Hypothalamus (tissue), 51 donors: ENCODE data around the gene SKIC8.
"Not testable (repeated sequence)": the region's sequence is repeated elsewhere in the genome, so short reads cannot be mapped to it uniquely, and the experiment has no call there.

Experiments
- DNase-seq, 51 donors: peaks; one replicate each; lab custom pipeline; 2025; lab: John Stamatoyannopoulos, UW

SKIC8 gene

DNA sequence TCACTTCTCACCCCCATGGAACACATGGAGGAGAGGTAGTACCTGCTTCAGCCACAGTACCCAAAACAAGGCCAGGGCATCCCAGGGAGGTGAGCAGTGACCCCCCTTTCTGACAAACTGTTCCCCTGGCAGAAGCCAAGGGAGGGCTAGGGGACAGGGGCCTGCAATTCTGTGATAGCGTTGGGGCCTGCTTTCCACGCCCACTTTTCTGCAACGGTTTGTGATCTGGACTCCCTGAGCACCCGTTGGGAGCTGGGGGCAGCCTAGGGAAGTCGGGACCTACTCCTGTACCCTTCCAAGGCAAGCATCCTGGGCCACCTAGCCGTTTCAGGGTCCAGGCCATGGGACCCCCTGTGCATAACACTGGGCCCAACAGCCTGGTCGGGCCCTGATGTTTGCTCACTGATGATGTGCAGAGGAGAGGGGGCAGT lies 36.0 kb downstream of the SKIC8 start:
- no peak for DNase-seq

GRCh38 chr15:78261062-78261461 lies 38.3 kb downstream of the SKIC8 start:
- DNase-seq = no peak

- peak in 2 of 51 donors; percentile 17 to 31 for DNase-seq
These were observed 38.9 kb downstream of the SKIC8 start for GRCh38 chr15:78260489-78260888.

DNA sequence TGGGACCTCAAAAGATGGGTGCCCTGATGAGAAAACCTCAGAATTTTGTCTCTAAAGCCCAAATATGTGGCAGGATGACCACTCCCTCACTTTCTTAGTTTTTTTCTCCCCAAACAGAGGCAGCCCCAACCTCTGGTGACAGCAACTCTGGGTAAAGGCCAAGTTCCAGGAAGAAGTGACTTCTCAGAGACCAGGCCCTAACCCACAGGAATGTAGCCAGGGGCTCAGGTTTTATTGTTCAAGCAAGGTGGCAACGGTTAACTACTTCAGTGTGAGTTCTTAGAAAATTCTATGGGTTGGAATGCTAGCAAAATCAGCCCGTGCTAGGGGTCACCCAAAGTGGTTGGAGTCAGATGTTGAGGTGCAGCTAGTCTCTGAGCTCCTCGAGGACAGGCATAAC lies 40.2 kb downstream of the SKIC8 start:
- DNase-seq = no peak

- DNase-seq = peak in 3 of 51 donors; percentile 20 to 39 (median 33)
These were observed 41.7 kb downstream of the SKIC8 start for GRCh38 chr15:78257681-78258080.

GRCh38 chr15:78256044-78256437 lies 43.4 kb downstream of the SKIC8 start:
- DNase-seq = no peak

DNA sequence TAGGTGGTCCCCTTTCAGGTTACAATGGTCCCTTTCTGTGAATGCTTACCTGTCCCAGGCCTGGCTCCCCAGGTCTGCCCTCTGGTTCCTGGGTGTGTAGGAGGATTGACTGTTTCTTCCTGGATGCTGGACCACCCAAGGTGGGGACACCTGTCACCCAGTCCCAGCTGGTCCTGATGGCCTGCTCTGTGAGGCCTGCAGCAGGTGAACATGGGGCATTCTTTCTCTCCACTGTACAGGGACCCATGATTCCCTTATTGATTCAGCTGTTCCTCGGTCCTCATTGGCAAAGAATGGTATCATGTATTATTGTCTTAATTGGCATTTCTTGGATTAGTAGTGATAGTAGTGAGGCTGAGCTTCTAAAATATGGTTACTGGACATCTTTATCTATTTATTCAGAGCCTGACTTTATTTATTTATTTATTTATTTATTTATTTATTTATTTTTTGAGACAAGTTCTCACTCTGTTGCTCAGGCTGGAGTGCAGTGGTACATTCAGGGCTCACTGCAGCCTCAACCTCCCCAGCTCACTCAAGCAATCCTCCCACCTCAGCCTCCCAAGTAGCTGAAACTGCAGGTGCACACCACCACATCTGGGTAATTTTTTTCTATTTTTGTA lies 43.9 kb downstream of the SKIC8 start:
- DNase-seq = no peak

- DNase-seq = no peak
These were observed 48.3 kb downstream of the SKIC8 start for GRCh38 chr15:78251136-78251535.

GRCh38 chr15:78249131-78249530 lies 50.3 kb downstream of the SKIC8 start:
- no peak for DNase-seq

DNA sequence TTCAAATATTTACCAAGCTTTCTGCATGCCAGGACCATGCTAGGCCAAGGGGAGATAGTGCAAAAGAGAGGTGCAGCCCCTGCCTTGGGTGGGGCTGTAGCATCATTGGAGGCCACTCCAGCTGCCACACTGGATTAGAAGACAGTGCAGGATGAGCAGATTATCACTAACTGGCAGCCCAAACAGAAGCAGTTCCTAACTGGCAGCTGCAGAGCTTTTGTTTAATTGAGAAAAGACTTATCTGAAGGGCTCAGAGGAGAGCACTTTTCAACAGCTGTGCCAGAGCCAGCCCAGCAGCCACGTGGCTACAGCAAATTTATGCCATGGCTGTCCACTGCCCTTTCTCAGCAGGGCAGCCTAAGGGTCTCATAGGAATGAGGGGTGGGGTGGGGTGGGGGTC lies 51.5 kb downstream of the SKIC8 start:
- DNase-seq = no peak

DNA sequence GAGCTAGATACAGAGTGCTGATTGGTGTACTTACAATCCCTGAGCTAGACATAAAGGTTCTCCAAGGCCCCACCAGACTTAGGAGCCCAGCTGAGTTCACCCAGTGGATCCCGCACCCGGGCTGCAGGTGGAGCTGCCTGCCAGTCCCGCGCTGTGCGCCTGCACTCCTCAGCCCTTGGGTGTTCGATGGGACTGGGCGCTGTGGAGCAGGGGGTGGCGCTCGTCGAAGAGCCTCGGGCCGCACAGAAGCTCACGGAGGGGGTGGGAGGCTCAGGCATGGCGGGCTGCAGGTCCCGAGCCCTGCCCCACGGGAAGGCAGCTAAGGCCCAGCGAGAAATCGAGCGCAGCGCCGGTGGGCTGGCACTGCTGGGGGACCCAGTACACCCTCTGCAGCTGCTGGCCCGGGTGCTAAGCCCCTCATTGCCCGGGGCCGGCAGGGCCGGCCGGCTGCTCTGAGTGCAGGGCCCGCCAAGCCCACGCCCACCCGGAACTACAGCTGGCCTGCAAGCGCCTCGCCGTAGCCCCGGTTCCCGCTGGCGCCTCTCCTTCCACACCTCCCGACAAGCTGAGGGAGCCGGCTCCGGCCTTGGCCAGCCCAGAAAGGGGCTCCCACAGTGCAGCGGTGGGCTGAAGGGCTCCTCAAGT lies 53.3 kb downstream of the SKIC8 start:
- DNase-seq = not testable (repeated sequence)

- DNase-seq = not testable (repeated sequence)
These were observed 54.0 kb downstream of the SKIC8 start for GRCh38 chr15:78245392-78245791.

DNA sequence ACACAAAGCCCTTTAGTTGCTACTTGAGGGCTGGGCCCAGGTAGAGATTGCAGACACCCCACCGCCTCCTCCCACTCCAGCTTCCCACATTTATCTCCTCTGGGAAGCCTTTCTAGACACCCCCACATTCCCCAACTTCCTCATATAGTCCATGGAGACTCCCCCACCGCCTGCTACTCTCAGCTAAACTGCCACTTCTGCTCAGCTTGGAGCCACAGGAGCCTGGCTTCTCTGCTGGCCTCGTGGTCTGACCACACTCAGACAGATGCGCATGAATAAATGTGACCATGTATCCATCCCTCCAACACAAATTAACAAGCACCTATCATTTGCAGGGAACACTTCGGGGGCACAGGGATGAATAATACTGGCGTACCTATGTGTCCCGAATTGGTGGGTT lies 54.5 kb downstream of the SKIC8 start:
- no peak for DNase-seq

DNA sequence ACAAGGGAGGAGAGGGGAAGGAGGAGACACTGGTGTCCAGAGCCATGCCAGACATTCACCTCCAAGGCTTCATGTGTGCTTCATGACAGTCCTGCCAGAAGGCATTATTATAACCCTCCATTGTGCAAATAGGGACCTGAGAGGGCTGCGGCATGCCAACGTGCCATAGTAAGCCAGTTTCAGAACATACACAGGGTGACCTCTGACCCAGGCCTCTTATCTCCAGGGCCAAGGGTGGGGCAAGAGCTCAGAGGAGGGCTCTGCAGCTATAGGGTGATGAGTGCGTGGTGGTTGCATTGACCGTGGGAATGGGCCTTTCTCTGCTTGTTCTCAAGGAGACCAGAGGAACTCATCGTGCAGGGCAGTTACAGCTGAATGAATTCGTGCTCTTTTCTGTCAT lies 55.3 kb downstream of the SKIC8 start:
- DNase-seq = no peak

- peak in 27 of 51 donors; percentile 8 to 59 (median 40) for DNase-seq
These were observed 55.9 kb downstream of the SKIC8 start for GRCh38 chr15:78243491-78243941.

DNA sequence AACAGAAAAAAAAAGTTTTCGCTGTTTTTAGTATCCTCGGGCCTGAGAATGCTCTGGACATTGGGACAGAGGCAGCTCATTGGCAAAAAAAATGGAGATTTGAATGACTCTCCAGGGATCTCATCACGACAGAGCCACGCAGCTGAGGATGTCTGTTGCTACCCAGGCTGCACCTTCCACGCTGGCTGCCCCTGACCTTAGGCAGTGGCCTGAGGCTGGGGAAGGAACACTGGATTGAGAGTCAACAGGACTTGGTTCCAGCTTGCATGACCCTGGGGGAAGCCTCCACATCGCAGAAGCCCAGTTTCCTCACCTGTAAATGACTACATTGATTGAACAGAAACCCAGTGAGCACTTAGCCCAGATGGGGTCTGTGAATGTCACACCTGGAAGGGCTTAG lies 56.4 kb downstream of the SKIC8 start:
- DNase-seq = no peak

- DNase-seq = peak in 8 of 51 donors; percentile 7 to 33 (median 20)
These were observed 57.3 kb downstream of the SKIC8 start for GRCh38 chr15:78242128-78242527.

DNA sequence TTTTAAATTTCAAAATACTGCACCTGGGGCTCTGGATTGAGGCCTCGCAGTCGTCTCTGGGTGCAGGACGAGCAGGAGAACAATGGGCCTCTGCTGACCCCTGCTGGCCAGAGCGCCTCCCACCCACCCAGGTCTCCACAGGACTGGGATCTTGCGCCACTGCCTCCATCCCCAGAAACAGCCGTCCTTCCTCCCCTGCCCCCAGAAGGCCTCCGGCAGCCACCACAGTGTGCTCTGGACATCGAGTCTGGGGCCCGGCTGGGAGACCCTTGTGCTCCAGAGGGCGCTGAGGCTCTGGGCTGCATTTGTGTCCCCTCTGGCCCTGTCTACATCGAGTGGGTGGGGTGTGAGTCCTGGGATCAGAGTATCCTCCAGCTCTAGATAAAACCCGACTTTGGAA lies 58.4 kb downstream of the SKIC8 start:
- peak; percentile 7 to 91 (median 73) for DNase-seq

- no peak for DNase-seq
These were observed 59.6 kb downstream of the SKIC8 start for GRCh38 chr15:78239811-78240210.

- no peak for DNase-seq
These were observed 62.3 kb downstream of the SKIC8 start for GRCh38 chr15:78237146-78237545.

DNA sequence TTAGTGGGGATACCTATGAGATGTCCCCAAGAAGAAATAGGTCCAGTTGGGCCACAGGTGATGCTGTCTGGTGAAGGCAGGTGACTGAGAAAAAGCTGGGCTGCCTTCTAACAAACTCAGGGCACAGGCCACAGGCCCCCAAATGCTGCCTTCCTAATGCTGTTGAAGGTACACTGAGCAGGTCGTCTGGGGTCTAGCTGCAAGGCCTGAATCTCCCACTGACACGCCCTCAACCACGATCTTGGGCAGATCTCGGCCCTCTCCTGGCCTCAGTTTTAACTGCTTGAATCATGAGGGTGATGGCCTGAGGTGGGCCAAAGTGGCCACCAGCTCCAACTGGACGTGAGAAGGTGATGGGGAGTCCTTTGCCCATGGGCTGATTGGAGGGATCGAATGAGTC lies 62.9 kb downstream of the SKIC8 start:
- DNase-seq = no peak

- peak in 18 of 51 donors; percentile 12 to 68 (median 51) for DNase-seq
These were observed 64.8 kb downstream of the SKIC8 start, which contains the start of gene ACSBG1 for GRCh38 chr15:78234515-78235040. ACSBG1 (minus strand) TSS chr15:78234565; CDS start chr15:78234501, 64 bp downstream.
